Measurements from ENCODE around the gene SMIM38.

DNA sequence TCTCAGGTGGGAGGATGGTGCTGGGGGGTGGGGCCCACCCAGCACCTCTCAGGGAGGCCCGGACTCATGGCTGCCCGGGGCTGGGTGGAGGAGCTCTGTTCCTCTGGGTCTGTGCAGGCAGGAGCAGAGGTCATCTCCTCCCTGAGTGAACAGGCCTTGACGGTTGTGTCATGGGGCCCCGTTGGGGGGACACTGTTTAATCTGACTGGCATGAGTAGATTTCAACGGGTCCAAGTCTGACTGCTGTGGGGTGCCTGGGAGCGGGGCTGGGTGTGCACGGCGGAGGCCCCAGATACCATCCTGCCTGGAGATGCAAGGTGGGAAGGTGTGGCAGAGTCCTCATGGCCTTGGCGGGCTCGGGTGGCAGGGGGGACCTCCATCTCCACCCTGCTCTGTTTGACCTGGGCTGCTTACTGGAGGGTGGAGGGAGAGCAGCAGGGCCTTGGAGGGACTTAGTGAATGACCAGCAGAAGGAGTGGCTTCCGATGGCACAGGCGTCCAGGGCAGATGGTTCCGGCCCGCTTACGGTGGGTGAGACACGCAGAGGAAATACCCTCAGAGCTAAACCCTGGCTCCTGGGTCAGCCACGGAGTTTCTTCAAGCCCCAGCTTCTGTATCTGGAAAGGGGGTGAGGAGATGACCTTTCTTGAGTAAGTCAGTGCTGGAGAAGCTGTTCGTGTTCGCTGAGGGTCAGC is 48.7 kb downstream of the SMIM38 start:
- TF ChIP-seq, protein P1, sequence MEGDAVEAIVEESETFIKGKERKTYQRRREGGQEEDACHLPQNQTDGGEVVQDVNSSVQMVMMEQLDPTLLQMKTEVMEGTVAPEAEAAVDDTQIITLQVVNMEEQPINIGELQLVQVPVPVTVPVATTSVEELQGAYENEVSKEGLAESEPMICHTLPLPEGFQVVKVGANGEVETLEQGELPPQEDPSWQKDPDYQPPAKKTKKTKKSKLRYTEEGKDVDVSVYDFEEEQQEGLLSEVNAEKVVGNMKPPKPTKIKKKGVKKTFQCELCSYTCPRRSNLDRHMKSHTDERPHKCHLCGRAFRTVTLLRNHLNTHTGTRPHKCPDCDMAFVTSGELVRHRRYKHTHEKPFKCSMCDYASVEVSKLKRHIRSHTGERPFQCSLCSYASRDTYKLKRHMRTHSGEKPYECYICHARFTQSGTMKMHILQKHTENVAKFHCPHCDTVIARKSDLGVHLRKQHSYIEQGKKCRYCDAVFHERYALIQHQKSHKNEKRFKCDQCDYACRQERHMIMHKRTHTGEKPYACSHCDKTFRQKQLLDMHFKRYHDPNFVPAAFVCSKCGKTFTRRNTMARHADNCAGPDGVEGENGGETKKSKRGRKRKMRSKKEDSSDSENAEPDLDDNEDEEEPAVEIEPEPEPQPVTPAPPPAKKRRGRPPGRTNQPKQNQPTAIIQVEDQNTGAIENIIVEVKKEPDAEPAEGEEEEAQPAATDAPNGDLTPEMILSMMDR (IDR thresholded peaks at IDR 0.05), result no peak
- TF ChIP-seq ZFX (IDR thresholded peaks at IDR 0.05; ENCODE audit: borderline replicate concordance), result no peak
